Adrenal gland (tissue), 5 donors: ENCODE results near the gene KIF2C.

Experiments used
- POLR2A ChIP-seq, 2 donors: fragments of 450-650 bp; IDR thresholded peaks; one replicate each; pipeline ENCODE4 v1.6.1; 2017; ENCODE audit warnings: antibody characterized with exemption in 2 of 2, mild to moderate bottlenecking in 2 of 2, moderate library complexity in 1 of 2
- TF ChIP-seq, protein P1 (sequence below), 6 experiments: fragments of 450-650 bp in 4 of 6; fragments of 200-600 bp in 2 of 6; sonication (generic) in 1 of 6; IDR thresholded peaks; 1 replicate in 5 of 6; 2 replicates in 1 of 6; pipeline versions ENCODE4 v1.5.1 to v1.8.0; 2016 to 2021; ENCODE audit warnings: antibody characterized with exemption in 6 of 6, mild to moderate bottlenecking in 2 of 6, moderate library complexity in 1 of 6
- donor health status: DM: no; HTN: no; CAD: no.

DNA sequence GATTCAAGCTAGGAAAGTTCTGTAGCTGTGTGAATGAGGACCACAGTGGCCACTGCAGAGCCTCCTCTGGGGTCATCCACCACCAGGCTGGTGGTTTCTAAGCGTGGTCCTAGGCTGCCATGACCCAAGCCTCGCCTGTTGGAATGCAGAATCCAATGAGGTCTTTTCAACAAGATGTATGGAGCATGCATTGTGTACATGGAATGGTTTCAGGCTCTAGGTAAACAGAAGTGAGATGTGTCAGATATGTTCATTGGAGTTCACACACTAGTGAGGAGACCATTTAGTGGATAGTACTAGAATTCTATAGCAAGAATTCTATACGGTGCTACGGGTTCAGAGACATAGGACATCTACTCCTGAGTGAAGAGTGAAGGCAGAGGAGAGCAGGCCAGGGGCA, 19.4 kb upstream of the KIF2C start:
- TF ChIP-seq, protein P1, sequence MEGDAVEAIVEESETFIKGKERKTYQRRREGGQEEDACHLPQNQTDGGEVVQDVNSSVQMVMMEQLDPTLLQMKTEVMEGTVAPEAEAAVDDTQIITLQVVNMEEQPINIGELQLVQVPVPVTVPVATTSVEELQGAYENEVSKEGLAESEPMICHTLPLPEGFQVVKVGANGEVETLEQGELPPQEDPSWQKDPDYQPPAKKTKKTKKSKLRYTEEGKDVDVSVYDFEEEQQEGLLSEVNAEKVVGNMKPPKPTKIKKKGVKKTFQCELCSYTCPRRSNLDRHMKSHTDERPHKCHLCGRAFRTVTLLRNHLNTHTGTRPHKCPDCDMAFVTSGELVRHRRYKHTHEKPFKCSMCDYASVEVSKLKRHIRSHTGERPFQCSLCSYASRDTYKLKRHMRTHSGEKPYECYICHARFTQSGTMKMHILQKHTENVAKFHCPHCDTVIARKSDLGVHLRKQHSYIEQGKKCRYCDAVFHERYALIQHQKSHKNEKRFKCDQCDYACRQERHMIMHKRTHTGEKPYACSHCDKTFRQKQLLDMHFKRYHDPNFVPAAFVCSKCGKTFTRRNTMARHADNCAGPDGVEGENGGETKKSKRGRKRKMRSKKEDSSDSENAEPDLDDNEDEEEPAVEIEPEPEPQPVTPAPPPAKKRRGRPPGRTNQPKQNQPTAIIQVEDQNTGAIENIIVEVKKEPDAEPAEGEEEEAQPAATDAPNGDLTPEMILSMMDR (IDR thresholded peaks at IDR 0.05), result no peak
- no peak for TF ChIP-seq POLR2A (IDR thresholded peaks at IDR 0.05)
